ENCODE results near the gene FAM162A. TPM values are rescaled to one million over a fixed set of nuclear protein-coding genes. Genes with fewer than 3 reads are reported as not detected.

Gene FAM162A
- total and polyA plus RNA-seq, 8 donors, result 32.8 to 74.3 (median 50.9) TPM

- no peak overlapping the region for H3K4me3 ChIP-seq
- peaks cover 30 to 47% (median 32%) of the 10 kb centered on the region in 3 donors for H3K4me1 ChIP-seq
- FAIRE-seq (no peak), ATAC-seq (no peak), DNase-seq (no peak)
- H3K9me3 ChIP-seq, result no peaks in the 10 kb centered on the region
- H3K27me3 ChIP-seq, result no peaks in the 10 kb centered on the region
- intact Hi-C loops (cut with DNase I), result loop anchor here in 1 of 3 donors (10.0 kb wide), 1 partner anchor 288 kb away; the partner anchor contains the start of gene PARP14
- H3K36me3 ChIP-seq, result no peaks in the 10 kb centered on the region
- no peak overlapping the region for H3K27ac ChIP-seq
- TF ChIP-seq, protein P1, sequence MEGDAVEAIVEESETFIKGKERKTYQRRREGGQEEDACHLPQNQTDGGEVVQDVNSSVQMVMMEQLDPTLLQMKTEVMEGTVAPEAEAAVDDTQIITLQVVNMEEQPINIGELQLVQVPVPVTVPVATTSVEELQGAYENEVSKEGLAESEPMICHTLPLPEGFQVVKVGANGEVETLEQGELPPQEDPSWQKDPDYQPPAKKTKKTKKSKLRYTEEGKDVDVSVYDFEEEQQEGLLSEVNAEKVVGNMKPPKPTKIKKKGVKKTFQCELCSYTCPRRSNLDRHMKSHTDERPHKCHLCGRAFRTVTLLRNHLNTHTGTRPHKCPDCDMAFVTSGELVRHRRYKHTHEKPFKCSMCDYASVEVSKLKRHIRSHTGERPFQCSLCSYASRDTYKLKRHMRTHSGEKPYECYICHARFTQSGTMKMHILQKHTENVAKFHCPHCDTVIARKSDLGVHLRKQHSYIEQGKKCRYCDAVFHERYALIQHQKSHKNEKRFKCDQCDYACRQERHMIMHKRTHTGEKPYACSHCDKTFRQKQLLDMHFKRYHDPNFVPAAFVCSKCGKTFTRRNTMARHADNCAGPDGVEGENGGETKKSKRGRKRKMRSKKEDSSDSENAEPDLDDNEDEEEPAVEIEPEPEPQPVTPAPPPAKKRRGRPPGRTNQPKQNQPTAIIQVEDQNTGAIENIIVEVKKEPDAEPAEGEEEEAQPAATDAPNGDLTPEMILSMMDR (IDR thresholded peaks at IDR 0.05), result no peak
Measured at GRCh38 chr3:122396511-122396910, 12.5 kb downstream of the FAM162A start.

- DNase-seq, result no peak
- TF ChIP-seq, protein P1 (IDR thresholded peaks at IDR 0.05), result no peak
- intact Hi-C loops (cut with DNase I), result loop anchor here in 1 of 3 donors (10.0 kb wide), 1 partner anchor 288 kb away; the partner anchor contains the start of gene PARP14
- 93% methylated on average over 1 of the region's 1 CpG for WGBS, 2 donors
- Histone ChIP-seq H3K36me3 (no peaks in the 10 kb centered on the region), H3K9me3 (no peaks in the 10 kb centered on the region), H3K27me3 (no peaks in the 10 kb centered on the region), H3K4me3 (no peak overlapping the region), H3K27ac (no peak overlapping the region), H3K4me1 (peaks cover 24 to 47% (median 26%) of the 10 kb centered on the region in 3 donors)
- ATAC-seq, result no peak
- FAIRE-seq, result no peak
Measured at GRCh38 chr3:122397201-122397600, 13.2 kb downstream of the FAM162A start.

GRCh38 chr3:122398920-122399319, 14.9 kb downstream of the FAM162A start:
- H3K4me3 ChIP-seq, result no peak overlapping the region
- H3K27ac ChIP-seq, result no peak overlapping the region
- intact Hi-C loops (cut with DNase I), result loop anchor here in 1 of 3 donors (10.0 kb wide), 1 partner anchor 286 kb away; the partner anchor contains the start of gene PARP14
- no peaks in the 10 kb centered on the region for H3K9me3 ChIP-seq
- ATAC-seq, result no peak
- TF ChIP-seq, protein P1 (IDR thresholded peaks at IDR 0.05), result no peak
- WGBS, 2 donors, result 93 to 96% methylated on average over 2 of the region's 2 CpGs
- FAIRE-seq, result no peak
- DNase-seq, result no peak
- H3K4me1 ChIP-seq, result peaks cover 8 to 31% (median 11%) of the 10 kb centered on the region in 3 donors
- no peaks in the 10 kb centered on the region for H3K27me3 ChIP-seq
- H3K36me3 ChIP-seq, result peaks cover 0 to 13% (median 3%) of the 10 kb centered on the region in 3 donors

- ATAC-seq (no peak), FAIRE-seq (no peak), DNase-seq (no peak)
- 71 to 79% methylated on average over 6 of the region's 6 CpGs for WGBS, 2 donors
- Histone ChIP-seq H3K9me3 (no peaks in the 10 kb centered on the region), H3K4me1 (peaks cover 0 to 8% (median 0%) of the 10 kb centered on the region in 3 donors), H3K36me3 (peaks cover 0 to 43% (median 9%) of the 10 kb centered on the region in 3 donors), H3K4me3 (no peak overlapping the region), H3K27me3 (no peaks in the 10 kb centered on the region), H3K27ac (no peak overlapping the region)
- TF ChIP-seq, protein P1 (IDR thresholded peaks at IDR 0.05), result no peak
- intact Hi-C loops (cut with DNase I), result no loop called here
Measured at GRCh38 chr3:122403489-122403888, 19.5 kb downstream of the FAM162A start.

DNA sequence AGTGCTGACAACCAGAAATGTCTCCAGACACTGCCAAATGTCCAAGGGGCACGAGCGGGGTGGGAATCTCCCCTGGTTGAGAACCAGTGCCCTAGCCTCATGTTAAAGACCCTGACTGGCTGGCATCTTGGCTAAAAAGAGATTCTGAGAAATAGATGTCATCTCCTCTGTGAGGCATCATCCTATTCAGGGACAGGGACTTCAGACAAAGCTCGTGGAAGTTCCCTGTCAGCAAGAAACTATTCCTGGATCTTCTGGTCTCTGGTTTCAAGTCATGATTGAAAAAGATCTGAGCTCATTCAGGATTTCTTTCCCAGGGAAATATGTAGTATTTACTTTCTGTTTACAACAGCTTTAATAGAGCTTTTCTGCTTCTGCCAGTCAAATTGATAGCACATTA, 21.0 kb downstream of the FAM162A start:
- DNase-seq (no peak), ATAC-seq (no peak), FAIRE-seq (no peak)
- TF ChIP-seq, protein P1 (IDR thresholded peaks at IDR 0.05), result no peak
- intact Hi-C loops (cut with DNase I), result no loop called here
- Histone ChIP-seq H3K4me1 (peaks cover 0 to 8% (median 0%) of the 10 kb centered on the region in 3 donors), H3K9me3 (no peaks in the 10 kb centered on the region), H3K27ac (no peak overlapping the region), H3K27me3 (no peaks in the 10 kb centered on the region), H3K36me3 (peaks cover 0 to 53% (median 18%) of the 10 kb centered on the region in 3 donors), H3K4me3 (no peak overlapping the region)
- WGBS, 2 donors, result 84 to 91% methylated on average over 3 of the region's 3 CpGs
